Stimulated activated CD4-positive, alpha-beta T cell treated with anti-CD3 and anti-CD28 coated beads, Interleukin-4, amount 100 ng/mL, for 24 hours (primary cell): ENCODE measurements around the gene TRAF1.

Experiments used
- DNase-seq: peaks from one replicate; pipeline ENCODE4 v3.0.0-alpha.2; 2020

Gene TRAF1

DNA sequence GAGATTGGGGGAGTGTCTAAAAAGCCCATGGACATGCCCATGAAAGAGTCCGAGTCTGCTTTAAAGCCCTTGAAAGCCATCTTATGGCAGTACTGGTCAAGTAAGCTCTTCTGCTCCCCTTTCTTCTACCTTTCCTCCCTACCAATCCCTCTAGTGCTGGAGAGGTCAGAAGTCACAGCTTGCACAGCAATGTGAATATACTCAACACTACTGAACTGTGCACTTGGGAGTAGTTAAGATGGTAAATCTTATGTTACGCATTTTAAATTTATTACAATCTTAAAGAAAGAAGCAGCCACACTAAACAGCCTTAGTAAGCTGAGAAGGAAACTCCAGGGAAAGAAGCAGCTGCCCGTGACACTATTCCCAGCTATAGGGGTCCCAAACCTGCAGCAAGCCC, 12.3 kb upstream of the TRAF1 start:
- no peak for DNase-seq

DNA sequence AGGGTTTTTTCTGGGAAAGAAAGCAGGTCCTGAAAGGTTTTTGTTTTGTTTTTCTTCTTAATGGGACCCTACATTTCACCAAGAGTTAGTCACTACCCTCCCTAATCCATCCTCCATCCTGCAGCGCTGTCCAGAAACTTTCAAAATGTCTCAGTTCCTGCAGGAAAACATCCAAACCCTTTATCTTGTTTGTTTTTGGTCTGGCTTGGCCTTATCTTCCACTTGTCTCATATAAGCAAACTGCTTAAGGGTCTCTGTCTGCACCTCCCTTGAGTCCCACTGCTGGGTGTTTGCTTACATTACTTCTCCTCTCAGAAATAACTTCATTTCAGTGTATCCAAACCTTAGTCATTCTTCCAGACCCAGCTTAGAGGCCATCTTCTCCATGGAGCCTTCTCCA, 11.0 kb upstream of the TRAF1 start:
- no peak for DNase-seq

DNA sequence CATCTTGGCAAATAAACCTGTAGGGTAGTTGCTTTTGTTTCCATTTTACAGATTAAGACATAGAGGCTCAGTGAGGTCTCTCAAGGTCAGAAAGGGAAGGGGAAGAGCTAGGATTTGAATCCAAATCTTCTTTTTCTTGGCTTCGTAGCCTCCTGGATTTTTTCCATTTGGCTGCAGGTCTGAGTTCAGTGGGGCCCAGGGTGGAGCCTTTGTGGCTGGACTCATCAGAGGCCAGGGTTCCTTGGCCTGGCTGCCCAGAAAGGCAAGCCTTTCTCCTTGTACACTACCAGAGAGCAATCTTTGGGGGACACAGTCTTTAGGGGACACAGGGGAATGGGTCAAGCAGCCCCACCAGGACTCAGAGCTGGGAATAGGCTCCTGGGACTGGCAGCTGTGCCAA, 10.5 kb upstream of the TRAF1 start:
- DNase-seq: no peak

DNA sequence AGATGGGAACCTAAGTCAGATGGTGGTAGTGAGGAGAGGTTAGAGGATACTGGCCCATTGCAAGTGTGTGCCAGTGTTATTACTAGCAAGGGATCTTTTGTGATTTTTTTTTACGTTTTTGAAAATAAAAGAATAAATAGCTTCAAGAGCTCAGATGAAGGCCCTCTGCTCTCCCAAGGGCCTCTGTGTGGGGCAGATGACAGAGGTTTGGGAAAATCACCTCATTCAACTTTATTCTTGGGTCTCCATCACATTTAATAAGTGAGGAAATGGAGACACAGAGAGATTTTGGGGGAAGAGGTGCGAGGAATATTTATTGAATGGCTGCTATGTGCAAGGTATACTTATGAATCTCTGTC, 10.1 kb upstream of the TRAF1 start:
- no peak for DNase-seq

DNA sequence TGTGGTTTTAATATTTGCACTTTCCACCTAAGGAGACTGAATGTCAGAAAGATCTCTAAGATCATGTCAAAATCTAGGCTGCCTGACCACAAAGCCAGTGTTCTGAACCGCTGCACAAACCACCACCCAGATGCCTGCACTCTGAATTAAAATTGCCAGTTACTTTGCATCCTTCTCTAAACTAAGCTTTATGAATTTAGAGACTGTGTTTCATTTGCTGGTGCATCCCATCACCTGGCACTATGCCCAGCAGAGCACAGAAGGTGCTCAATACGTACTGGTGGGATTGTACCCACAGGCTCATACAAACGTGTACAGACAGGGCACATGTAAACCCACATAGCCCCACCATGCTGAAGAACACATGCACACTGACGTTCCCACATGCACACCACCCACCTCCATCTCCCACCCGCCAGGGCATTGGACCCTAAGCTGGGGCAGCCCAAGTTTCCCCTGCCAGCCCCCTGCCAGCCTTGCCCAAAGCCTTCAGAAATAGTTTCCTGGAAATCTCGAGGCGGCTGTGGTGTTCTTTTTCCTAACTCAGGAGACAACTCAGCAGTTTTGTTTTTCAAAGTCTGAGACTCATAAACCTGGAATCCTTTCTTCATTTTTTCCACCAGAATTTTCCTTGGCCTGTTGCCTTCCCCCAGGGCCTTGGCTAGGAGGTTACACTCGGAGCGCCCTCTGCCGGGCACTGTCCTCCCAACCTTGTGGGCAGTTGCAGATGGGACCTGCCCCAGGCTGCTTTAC, 9.6 kb upstream of the TRAF1 start:
- peak; percentile 93 for DNase-seq

DNA sequence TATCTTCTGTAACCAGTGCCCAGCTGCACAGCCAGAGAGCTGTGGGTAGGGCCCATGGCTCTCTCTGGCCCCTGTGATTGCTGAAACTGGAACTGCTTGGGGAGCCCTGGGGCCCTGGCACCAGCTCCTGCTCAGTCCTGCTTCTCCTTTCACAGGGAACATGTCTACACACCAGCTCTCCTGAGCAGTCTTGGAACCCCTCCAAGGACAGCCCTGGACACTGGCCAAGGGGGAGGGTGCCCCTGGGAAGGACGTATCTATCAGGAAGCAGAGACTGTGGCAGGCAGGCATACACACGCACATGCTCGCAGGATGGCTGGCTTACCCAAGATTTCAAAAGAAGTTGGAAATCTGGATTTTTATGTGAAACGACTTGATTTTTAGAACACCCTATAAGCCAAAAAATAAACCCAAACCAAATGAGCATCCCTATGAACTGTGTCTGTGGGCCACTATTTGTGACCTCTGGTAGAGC, 8.8 kb upstream of the TRAF1 start:
- no peak for DNase-seq

DNA sequence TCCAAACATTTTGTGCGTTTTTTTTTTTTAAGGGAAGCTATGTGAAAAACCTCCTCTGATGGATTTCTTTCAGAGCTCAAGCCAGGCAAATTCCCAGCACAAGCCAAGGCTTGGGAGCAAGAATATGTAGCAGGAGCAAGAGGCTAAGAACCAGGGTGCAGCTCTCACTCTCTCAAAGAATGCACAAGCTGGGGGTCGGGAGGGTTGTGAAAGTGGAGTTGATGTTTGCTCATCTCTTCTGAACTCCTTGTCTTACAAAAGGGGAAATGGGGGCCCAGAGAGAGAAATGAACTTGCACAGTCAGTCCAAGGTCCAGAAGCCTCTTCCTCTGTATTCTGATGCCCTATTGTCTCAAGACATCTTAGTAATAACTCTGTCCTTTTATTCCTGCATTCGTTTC, 7.7 kb upstream of the TRAF1 start:
- DNase-seq: no peak

DNA sequence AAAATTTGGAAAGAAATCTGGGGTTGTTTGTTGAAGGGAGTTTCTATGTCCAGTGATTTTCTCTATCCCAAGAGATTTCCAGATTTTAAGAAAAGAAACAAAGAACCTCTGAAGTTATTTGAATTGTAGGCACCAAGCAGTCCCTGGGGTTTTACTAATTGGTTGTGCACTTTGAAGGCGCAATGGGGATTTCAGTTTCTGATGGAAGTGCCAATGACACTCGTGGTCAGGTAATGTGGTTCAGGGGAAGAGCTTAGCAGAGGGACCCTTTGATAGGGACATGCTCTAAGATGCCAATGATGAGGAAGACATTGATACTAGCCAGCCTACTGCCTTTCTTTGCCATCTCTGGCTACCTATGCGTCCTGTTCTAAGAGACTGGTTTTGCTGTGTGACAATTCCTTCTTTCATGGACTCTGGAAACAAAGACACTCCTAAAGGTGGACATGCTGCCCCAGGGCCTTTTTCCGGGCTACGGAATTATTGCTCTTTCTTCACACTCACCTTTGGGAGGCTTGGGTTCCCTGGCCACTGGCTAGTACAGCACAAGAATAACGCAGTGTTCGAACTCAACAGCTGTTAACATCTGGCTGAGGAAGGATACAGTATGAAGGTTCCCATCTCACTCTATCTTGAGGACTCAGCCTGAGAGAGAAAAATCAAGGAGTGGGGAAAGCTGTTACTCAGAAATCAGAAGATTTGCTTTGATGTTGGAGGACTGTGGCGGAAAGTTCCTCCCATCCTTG, 6.9 kb upstream of the TRAF1 start:
- DNase-seq: no peak

DNA sequence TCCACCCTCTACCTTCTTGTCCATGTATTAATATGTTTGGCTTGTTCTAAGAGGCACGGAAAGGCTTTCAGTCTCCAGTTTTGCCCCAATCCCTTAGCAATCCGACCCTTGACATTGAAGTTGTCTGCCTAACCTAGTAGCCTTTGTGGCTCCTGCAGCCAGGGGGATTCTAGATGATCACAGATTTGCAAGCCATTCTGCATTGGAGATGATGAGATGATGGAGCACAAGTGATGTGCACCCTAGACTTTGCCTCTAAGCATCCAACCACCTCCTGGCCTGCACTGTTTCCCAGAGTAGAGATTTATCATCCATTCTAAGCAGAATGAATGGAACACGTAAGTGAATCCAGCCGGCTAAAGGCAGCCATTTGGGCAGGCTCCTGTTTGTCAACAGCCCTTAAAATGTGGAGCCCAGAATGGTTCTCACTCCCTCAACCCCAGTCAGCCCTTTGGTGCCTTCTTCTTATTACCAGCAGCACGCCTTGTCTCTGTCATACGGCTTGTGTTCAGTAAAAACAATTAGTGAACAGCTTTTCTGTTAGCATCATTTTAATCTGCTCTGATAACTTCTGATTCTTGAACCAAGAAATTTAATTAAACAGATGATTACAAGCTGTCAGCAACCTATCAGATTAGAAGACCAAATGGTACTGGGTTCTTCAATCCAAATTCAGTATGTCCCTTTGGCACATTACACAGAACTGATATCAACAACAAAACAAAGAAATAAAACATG, 5.7 kb upstream of the TRAF1 start:
- DNase-seq: no peak

DNA sequence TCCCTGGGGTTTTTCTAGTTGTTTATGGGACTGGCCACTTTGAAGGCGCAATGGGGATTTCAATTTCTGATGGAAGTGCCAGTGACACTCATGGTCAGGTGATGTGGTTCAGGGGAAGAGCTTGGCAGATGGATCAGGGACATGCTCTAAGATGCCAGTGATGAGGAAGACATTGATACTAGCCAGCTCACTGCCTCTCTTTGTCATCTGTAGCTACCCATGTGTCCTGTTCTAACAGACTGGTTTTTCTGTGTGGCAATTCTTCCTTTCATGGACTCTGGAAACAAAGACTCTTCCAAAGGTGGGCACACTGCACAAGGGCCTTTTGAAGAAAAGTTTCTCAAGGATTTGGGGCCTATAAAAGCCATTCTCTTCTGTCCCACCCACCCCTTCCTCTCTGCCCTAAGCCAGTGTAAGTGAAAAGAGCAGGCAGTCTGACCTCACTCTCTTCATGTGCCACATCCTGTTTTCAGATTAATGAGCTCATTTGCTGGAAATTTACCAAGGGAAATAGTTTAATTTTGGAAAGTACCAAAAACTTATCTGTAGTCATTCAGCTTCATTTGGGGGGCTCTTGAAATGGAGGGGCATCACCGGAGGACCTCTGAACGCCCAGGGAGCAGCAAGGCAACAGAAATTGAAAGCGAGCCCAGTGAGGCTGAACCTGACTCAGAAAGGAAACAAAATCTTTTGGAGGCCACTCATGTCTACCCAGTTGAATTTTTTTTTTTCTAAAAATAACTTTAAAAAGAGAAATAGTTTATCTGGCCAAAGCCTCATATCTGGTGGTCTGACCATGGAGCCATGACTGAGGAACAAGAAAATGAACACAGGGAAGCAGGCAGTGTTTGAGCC, 4.9 kb upstream of the TRAF1 start:
- peak; percentile 74 for DNase-seq

DNA sequence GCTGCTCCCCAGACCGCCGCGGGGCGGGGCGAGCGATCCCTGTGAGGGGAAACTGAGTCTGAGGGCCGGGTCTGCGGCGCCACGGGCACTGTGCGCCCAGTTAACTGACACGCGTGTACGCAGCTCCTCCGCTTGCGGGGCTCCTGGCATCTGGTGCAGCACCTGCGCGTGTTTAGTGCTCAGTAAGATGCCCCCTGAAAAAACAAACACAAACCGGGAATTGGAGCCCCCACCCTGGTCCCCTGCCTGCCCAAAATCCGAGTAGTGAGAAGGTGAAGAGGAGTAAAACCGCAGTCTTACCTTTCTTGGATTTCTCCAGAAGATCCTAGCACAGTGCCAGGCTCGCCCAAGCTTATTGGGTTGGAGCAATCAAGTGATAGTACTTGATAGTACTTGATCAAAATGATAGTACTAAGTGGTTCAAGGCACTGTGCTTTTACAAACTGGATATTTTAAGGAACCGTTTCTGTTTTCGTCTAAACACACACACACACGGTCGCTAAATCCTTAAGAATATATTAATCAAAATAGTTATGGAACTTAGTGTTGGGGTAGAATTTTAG, 2.7 kb upstream of the TRAF1 start:
- DNase-seq: no peak

DNA sequence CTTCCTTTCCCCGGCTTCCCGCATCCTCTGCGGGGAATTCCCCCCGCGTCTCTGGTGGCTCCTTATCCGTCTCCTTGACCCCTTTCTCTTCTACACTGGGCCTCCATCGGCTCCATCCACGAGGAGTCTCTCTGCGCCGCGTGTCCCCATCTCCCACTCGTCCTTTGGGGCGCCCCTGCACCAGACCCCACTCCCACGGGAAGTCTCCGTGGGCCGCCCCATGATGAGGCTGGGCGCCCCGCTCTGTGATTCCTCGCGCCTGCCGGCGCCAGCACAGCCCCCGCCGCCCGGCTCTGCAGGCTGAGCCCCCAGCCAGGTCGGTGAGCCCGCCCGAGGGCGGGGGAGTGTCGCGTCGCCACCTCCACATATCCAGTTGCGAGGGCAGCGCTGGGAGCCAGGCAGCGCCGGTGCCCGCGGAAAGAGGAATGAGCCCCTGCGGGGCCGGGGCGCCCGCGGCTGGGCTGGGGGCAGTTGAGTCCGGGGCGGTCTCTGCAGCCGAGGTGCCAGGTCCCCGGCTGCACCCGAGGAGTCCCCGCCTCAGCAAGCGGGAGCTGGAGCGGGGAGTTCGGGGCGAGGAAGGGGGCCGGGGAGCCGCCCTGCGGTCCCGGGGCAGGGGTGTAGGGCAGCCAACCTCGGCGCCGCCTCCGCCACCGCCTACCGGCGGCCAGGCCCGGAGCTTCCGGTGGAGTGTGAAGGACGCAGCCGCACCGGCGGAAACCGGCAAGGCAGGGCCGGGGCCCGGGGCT, 2.1 kb upstream of the TRAF1 start:
- peak; percentile 68 for DNase-seq

DNA sequence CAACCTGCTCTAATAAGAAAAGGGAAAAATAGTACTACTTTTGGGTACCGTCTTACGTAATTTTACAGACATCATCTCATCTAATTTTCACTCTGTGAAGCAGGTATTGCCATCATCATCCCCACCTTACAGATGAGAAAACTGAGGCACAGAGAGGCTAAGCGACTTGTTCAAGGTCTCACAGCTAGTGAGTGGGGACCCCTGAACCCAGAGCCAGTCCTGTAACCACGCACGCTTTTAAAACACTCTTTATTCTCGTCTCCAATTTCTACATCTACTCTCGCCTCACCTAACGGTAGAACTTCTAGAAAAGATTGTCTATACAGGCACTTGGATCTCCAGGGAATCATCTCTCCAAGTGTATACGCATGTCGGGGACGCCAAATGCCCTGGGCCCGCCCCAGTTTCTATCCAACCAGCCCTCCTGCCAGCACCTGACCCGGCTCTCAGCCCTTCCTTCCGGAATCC, 1.5 kb upstream of the TRAF1 start:
- no peak for DNase-seq

DNA sequence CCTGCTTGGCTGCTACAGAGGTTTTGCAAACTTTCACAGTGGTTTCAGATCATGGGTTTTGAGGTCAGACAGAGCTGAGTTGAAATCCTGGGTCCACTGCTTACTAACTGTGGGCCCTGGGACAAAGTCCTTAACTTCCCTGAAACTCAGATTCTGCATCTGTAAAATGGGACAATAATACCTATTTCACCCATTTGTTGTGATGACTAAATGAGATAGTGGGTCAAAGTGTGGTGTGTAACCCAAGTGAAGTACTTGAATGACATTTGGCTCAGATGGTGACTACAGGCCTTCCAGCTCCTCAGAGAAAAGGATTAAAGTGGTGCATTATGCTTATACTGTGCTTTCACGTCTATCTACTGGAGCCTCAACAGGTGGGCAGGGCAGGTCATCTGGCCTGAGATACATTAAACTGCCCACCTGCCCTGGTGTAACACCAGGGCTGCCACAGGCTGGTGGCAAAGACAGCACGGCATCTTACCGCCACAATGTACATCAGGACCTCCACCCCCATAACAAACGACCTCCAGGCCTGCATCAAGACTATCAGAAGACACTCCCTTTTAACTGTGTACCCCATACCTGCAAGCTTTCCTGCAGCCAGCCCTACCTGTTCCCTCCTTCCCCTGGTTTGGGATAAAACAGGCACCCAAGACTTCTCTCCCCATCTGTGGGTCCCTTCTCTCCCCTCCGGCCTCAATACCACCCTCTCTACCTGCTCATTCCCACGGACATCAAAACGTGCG, 846 bp upstream of the TRAF1 start:
- peak; percentile 38 for DNase-seq

DNA sequence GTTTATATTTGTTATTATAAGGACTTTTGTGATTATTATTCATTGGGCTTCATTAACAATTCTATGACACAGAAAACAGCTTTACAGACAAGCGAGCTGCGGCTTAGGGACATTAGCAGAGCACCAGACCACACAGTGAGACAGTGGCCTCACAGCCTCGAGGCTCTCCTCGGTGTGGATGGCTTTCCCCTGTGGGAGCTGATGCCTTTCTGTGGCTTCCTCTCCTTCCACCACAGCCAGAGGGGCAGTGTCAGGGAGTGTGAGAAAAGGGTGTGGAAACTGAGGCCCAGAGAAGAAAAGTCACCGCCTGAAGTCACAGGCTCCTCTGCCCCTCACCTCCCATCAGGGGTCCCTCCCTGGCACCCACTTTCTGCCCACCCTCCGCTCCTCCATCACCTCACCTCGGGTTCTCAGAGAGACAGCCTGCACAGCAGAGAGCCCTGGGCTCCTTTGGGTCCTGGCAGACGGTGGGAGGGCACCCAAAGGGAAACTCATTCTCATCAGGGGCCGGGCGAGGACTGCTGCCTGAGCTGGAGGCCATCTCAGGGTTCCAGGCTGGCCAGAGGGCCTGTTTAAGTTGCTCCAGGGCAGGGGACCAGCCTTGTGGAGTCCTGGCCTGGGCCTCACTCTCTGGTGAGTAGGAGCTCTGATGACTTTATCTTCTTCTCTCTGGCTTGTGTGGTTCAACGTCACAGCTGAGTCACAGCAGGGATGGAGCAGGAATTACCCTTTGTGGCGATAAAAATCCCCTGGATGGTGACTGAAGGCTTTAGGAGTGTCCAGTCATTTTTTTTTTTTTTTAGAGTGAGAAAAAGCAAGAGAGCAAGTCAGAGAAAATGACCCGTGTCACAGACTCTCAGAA, 830 bp downstream of the TRAF1 start:
- peak; percentile 88 for DNase-seq

DNA sequence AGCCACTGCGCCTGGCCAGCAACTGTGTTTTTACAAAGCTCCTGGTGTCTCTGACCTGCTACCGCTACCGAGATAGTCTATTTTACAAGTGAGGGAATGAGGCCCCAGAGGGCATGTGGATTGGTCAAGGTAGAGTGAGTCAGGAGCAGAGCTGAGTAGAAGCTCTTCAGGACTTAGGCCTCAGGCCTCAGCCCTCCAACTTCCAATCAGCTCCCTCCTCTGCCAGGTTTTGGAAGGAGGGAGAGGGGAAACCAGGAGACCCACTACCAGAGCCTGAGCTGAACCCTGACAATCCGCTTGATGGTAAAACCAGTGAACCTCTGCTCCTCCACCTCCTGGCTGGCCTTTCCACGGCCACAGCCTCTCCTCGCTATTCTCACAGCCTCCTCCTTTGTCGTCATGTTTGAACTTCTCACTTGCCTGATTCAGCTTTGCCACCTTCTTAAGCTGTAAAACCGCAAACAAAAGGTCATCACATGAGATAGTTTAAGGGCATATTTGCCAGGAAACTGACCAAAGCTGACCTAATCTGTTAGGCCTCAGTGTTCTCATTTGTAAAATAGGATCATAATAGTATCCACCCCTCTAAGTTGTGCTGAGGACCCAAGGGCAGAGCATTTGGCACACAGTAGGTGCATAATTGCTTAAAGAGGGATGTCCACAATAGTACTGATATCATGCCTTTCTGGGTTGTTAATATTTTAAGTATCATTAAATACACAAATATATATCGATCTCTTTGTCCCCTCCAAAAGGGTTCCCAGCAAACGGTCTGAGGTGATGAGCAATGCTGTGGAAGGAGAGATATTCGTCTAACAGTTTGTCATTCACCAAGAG, 1.7 kb downstream of the TRAF1 start:
- DNase-seq: peak; percentile 50

DNA sequence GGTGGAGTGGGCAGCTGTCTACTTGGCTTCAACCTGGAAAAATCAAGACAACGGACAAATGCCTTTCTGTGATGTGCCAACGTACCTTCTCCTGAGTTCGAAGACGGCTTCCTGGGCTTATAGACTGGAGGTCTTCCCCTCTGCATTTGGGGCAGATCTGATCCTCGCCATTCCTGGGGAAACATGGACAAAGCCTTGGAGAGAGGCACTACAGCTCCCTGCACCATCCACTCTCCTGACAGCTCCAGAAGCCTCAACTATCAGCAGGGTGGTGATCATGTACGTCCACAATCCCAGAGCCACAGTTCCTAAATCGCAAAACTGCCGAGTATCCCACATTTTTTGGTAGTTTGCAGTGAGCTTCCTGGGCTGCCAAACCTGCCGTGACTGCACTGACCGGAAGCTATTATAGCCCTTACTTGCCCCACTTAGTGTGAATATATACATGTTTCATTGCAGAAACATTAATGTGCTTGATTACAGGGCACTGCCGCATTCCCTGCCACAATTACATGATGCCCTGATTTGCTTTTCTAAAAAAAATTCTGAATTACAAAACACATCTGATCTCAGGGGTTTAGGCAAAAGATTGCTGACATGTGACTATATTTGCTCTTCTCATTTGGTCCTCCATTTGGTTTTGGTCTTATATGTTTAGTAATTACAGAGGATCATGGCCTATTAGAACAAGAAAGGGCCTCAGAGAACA, 2.8 kb downstream of the TRAF1 start:
- DNase-seq: no peak
